Osteocyte (in vitro differentiated cells): ENCODE results near the gene APOC3. TPM values are rescaled to one million over a fixed set of nuclear protein-coding genes. Genes with fewer than 3 reads are reported as not detected.
A peak's percentile ranks its signal among the peaks of the same experiment; 100 is the strongest.

ENCODE experiments used
- DNase-seq: peaks from one replicate; pipeline ENCODE4 v3.0.0; 2021; ENCODE audit warnings: mixed read lengths; ENCODE audit not compliant: unreplicated experiment; ENCODE audit errors: extremely low spot score
- H3K27ac Mint-ChIP-seq: one replicate; pipeline ENCODE4 v1.8.0; 2021; ENCODE audit warnings: mild to moderate bottlenecking, mixed read lengths; ENCODE audit not compliant: unreplicated experiment
- H3K27me3 Mint-ChIP-seq: one replicate; pipeline ENCODE4 v1.8.0; 2021; ENCODE audit warnings: mixed read lengths; ENCODE audit not compliant: unreplicated experiment
- H3K36me3 Mint-ChIP-seq: one replicate; pipeline ENCODE4 v1.8.0; 2021; ENCODE audit warnings: mixed read lengths; ENCODE audit not compliant: unreplicated experiment
- H3K4me1 Mint-ChIP-seq: one replicate; pipeline ENCODE4 v1.8.0; 2021; ENCODE audit warnings: mixed read lengths; ENCODE audit not compliant: unreplicated experiment
- H3K4me3 Mint-ChIP-seq: one replicate; pipeline ENCODE4 v1.8.0; 2021; ENCODE audit warnings: mild to moderate bottlenecking, moderate library complexity, mixed read lengths; ENCODE audit not compliant: unreplicated experiment
- H3K9me3 Mint-ChIP-seq: one replicate; pipeline ENCODE4 v1.8.0; 2021; ENCODE audit warnings: mixed read lengths; ENCODE audit not compliant: unreplicated experiment
- long read RNA-seq: library from polyadenylated mRNA; unstranded; transcript quantifications from one replicate; pipeline ENCODE4 v2.0.0, GENCODE V29; 2021
- total RNA-seq: library from RNA; stranded (reverse); gene quantifications from 2 replicates; pipeline ENCODE4 v1.2.1, GENCODE V29; 2021
- TF ChIP-seq, protein P1 (sequence below): fragments of 200-600 bp; sonication (generic); IDR thresholded peaks from 2 replicates; pipeline ENCODE4 v1.5.0; 2021; ENCODE audit warnings: antibody characterized with exemption, mild to moderate bottlenecking, moderate library complexity

APOC3 gene
- total RNA-seq, result not detected in 2 replicates
- long read RNA-seq, result 0 reads

DNA sequence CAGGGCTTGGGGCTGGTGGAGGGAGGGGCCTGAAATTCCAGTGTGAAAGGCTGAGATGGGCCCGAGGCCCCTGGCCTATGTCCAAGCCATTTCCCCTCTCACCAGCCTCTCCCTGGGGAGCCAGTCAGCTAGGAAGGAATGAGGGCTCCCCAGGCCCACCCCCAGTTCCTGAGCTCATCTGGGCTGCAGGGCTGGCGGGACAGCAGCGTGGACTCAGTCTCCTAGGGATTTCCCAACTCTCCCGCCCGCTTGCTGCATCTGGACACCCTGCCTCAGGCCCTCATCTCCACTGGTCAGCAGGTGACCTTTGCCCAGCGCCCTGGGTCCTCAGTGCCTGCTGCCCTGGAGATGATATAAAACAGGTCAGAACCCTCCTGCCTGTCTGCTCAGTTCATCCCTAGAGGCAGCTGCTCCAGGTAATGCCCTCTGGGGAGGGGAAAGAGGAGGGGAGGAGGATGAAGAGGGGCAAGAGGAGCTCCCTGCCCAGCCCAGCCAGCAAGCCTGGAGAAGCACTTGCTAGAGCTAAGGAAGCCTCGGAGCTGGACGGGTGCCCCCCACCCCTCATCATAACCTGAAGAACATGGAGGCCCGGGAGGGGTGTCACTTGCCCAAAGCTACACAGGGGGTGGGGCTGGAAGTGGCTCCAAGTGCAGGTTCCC is at the start of gene APOC3:
Gene APOC3, plus strand, starts transcription at position 383 of the 659 bp plus-strand sequence. CDS start 676 bp downstream, outside the sequence.
- H3K9me3 Mint-ChIP-seq, result no peaks in the 10 kb centered on the region
- H3K4me1 Mint-ChIP-seq, result peaks cover 18% of the 10 kb centered on the region
- no peak within 1 kb of the TSS for H3K4me3 Mint-ChIP-seq
- DNase-seq, result no peak
- no peak within 1 kb of the TSS for H3K27ac Mint-ChIP-seq
- H3K36me3 Mint-ChIP-seq, result no peaks in the 10 kb centered on the region
- TF ChIP-seq, protein P1, sequence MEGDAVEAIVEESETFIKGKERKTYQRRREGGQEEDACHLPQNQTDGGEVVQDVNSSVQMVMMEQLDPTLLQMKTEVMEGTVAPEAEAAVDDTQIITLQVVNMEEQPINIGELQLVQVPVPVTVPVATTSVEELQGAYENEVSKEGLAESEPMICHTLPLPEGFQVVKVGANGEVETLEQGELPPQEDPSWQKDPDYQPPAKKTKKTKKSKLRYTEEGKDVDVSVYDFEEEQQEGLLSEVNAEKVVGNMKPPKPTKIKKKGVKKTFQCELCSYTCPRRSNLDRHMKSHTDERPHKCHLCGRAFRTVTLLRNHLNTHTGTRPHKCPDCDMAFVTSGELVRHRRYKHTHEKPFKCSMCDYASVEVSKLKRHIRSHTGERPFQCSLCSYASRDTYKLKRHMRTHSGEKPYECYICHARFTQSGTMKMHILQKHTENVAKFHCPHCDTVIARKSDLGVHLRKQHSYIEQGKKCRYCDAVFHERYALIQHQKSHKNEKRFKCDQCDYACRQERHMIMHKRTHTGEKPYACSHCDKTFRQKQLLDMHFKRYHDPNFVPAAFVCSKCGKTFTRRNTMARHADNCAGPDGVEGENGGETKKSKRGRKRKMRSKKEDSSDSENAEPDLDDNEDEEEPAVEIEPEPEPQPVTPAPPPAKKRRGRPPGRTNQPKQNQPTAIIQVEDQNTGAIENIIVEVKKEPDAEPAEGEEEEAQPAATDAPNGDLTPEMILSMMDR, result no peak
- H3K27me3 Mint-ChIP-seq, result no peaks in the 10 kb centered on the region

DNA sequence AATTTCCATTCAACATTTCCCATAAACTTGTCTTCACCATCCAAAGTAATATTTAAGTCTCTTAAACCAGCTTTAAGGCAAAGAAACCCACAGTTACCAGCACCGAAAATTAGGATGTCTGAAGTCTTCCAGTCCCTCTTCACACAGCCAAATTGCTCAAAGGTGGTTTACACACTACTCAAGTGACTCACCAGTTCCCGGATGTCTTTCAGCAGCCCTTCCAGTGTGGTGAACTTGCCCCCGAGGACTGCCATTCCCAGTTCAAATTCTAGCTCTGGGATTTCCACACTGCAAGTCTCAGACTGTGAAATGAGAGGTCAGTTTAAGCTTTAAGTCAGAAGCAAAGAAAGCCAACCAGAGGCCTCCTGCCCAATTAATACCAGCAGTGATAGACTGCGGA is 47.0 kb upstream of the APOC3 start:
- H3K9me3 Mint-ChIP-seq, result no peaks in the 10 kb centered on the region
- no peaks in the 10 kb centered on the region for H3K27me3 Mint-ChIP-seq
- TF ChIP-seq, protein P1, result no peak
- no peak for DNase-seq
- H3K4me3 Mint-ChIP-seq, result no peak overlapping the region
- peaks cover 45% of the 10 kb centered on the region for H3K36me3 Mint-ChIP-seq
- peaks cover 12% of the 10 kb centered on the region for H3K4me1 Mint-ChIP-seq
- H3K27ac Mint-ChIP-seq, result no peak overlapping the region

DNA sequence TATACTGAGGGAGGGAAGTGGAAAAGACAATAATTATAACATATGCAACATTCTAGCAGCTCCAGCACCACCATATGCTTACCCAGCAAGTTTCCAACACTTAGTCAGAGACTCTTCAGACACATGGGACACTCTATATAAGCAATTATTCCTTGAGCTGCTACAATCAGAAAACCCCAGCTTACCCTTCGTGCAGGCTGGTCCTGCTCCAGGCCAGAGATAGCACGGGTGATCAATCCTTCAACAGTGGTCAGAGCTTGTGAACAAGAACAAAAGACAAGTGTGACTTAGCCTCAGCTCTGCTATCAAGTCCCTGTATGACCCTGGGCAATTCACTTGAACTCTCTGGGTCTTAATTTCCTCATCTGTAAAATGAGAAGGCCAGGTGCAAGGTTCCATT is 43.4 kb upstream of the APOC3 start:
- Mint-ChIP-seq H3K27me3 (no peaks in the 10 kb centered on the region), H3K4me3 (peak overlapping the region; percentile 98), H3K4me1 (peaks cover 18% of the 10 kb centered on the region), H3K27ac (no peak overlapping the region), H3K36me3 (peaks cover 21% of the 10 kb centered on the region), H3K9me3 (no peaks in the 10 kb centered on the region)
- no peak for DNase-seq
- TF ChIP-seq, protein P1, result no peak

DNA sequence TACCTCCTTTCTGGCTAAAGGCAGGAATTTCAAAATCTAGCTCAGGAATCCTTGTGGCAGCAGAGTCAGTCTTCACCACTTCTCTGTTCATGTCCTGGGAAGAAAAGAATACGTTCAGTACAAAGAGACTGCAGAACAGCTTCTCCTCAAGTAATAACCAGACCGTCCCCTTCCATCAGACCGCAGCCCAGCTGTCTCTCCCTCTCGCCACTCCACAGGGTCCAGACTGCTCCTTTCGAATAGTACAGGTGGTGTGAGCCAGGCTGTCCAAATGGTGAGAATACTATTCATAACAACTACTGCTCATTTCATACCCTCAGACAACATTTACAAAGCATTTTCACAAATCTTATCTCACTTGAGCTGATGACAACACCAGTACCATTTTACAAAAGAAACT is 42.7 kb upstream of the APOC3 start:
- no peaks in the 10 kb centered on the region for H3K9me3 Mint-ChIP-seq

DNA sequence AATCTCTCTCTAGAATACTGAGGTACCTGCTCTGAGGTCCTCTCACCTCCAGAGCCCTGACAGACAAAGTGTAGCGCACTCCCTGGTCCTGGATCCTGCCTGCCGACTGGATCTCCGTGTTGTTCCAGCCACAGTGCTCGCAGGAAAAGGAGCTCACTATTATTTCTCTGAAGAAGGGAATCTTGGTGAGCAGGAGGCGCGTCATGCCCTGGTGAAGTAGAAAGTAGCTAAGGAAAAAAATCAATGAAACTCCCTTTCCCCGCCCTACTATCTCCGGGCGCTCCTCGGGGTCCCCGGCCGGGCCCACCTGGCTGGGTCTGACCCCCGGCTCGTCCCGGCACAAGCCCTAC is 42.3 kb upstream of the APOC3 start:
- no peak for DNase-seq
- TF ChIP-seq, protein P1, result no peak
- no peaks in the 10 kb centered on the region for H3K9me3 Mint-ChIP-seq
- H3K4me3 Mint-ChIP-seq, result peak overlapping the region; percentile 98
- H3K27ac Mint-ChIP-seq, result peak overlapping the region; percentile 5
- peaks cover 18% of the 10 kb centered on the region for H3K4me1 Mint-ChIP-seq
- H3K36me3 Mint-ChIP-seq, result peaks cover 15% of the 10 kb centered on the region
- no peaks in the 10 kb centered on the region for H3K27me3 Mint-ChIP-seq

More for the DNA sequence above, 42.7 kb upstream of the APOC3 start:
- peak overlapping the region; percentile 5 for H3K27ac Mint-ChIP-seq
- H3K27me3 Mint-ChIP-seq, result no peaks in the 10 kb centered on the region
- TF ChIP-seq, protein P1, result no peak
- peak overlapping the region; percentile 98 for H3K4me3 Mint-ChIP-seq
- H3K4me1 Mint-ChIP-seq, result peaks cover 18% of the 10 kb centered on the region
- H3K36me3 Mint-ChIP-seq, result peaks cover 19% of the 10 kb centered on the region
- no peak for DNase-seq
